ENCODE results near the gene TTYH3.
"Not testable (repeated sequence)": the region's sequence is repeated elsewhere in the genome, so short reads cannot be mapped to it uniquely, and the experiment has no call there.

TTYH3 gene, protein sequence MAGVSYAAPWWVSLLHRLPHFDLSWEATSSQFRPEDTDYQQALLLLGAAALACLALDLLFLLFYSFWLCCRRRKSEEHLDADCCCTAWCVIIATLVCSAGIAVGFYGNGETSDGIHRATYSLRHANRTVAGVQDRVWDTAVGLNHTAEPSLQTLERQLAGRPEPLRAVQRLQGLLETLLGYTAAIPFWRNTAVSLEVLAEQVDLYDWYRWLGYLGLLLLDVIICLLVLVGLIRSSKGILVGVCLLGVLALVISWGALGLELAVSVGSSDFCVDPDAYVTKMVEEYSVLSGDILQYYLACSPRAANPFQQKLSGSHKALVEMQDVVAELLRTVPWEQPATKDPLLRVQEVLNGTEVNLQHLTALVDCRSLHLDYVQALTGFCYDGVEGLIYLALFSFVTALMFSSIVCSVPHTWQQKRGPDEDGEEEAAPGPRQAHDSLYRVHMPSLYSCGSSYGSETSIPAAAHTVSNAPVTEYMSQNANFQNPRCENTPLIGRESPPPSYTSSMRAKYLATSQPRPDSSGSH

GRCh38 chr7:2631946-2632732 is at the start of gene TTYH3:
TTYH3 (plus strand) TSS chr7:2631986; CDS start chr7:2632156, 170 bp downstream.
- DNase-seq, result no peak

GRCh38 chr7:2582006-2582735 is 49.6 kb upstream of the TTYH3 start:
- DNase-seq, result no peak

GRCh38 chr7:2583798-2584580 is 47.8 kb upstream of the TTYH3 start:
- DNase-seq, result no peak

- DNase-seq, result peak; percentile 89
Observed at GRCh38 chr7:2585446-2585845, 46.3 kb upstream of the TTYH3 start.

GRCh38 chr7:2586326-2587020 is 45.3 kb upstream of the TTYH3 start:
- DNase-seq, result no peak

DNA sequence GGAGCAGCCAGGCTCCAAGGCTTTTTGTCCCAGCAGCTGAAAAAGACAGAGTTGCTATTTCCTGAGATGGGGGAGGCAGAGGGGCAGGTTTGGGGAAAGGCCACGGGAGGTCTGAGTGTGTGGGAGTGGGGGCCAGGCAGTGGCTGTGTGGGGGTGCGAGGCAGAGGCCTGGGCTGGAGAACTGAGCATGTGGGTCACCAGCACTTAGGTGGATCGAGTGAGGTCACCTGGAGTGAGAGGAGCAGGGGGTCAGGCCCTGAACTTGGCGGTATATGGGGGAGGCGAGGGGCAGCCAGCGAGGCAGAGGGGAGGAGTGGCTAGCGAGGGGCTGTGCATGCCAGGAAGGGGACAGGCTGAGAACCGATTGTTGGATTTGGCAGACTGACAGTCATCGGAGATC is 44.7 kb upstream of the TTYH3 start:
- no peak for DNase-seq

DNA sequence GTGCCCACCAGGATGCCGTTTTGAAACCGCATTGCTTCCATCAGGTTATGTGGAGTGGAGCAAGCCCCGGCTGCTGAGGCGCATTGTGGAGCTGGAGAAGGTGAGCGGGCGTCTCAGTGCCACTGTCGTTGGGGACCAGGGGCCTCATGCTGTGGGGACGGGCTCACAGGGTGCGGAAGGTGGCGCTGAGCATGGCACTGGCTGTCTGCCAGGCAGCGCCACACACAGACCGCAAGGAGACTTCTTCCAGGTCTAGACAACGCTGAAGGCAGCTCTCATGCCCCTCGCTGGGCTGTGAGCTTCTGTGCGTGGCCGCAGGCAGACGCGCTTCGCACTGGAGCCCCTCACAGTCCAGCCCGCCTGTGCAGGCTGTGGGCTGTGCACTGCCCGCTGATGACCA is 44.0 kb upstream of the TTYH3 start:
- DNase-seq, result no peak

GRCh38 chr7:2589341-2589740 is 42.4 kb upstream of the TTYH3 start:
- DNase-seq, result no peak

GRCh38 chr7:2589941-2590340 is 41.8 kb upstream of the TTYH3 start:
- not testable (repeated sequence) for DNase-seq

DNA sequence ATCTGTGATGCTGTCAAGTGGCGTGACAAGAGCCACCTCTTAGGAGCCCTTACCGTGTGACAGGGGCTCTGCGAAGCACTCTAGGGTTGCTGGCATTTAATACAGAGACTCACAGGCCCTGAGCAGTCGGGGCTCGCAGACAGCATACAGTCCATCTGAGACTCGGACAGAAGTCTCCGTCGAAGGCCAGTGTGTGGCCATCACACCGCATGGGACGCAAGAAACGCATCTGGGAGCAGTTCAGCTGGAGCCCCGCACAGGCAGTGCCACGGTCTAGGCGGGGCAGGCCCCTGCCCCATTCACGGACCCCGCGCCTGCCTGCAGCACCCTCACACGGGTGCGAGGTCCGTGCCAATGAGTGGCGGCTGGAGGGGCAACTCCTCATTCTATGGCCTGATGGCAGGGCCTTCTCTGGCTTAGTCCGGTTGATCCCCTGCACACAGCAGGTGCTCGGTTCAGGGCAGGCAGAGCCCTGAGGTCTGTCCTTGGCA is 39.4 kb upstream of the TTYH3 start:
- DNase-seq, result no peak

DNA sequence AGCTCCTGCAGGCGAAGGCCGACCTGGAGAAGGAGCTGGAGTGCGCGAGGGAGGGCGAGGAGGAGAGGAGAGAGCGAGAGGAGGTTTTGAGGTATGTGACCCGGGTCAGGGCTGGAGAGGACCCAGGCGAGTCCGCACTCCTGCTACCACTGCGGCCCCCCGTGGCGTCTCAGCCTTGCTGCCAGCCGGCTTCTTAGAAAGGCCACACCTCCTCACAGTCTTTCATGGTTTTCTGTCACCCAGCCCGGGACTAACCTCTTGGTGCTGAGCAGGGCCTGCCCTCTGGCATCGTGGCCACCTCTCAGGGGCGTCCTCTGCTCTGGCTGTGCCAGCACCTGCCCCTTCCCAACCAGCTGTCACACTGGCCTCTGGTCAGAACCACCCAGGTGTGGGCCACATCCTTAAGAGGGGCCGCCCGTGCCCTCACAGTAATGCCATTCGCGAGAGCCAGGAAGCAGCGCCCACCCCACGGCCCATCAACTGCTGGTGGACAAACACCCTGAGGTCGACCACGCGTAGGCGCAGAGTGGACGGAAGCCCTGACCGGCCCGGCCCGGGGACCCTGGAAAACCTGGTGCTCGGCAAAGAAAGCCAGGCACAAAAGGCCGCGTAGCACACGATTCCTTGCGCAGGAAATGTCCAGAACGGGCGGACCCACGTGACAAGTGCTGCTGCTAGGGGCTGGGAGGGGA is 38.6 kb upstream of the TTYH3 start:
- no peak for DNase-seq

DNA sequence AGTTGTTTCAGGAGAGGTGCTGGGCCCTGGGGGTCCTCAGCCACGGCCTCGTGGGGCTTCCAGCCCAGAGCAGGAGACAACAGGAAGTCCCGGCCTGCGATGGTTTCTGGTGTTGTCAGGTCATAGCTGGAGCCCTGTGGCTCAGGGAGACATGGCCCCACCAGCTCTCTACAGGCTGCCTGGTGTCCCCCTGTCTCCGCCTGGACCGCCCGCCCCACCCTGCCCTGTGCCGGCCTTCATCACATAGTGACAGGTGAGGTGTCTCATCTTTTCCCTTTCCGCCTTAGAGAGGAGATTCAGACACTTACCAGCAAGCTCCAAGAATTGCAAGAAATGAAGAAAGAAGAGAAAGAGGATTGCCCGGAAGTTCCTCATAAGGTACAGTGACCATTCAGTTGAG is 37.2 kb upstream of the TTYH3 start:
- DNase-seq, result no peak

GRCh38 chr7:2595258-2595860 is 36.4 kb upstream of the TTYH3 start:
- DNase-seq, result no peak

- no peak for DNase-seq
Observed at GRCh38 chr7:2596464-2597272, 35.1 kb upstream of the TTYH3 start.

- DNase-seq, result no peak
Observed at GRCh38 chr7:2597273-2597640, 34.5 kb upstream of the TTYH3 start.

DNA sequence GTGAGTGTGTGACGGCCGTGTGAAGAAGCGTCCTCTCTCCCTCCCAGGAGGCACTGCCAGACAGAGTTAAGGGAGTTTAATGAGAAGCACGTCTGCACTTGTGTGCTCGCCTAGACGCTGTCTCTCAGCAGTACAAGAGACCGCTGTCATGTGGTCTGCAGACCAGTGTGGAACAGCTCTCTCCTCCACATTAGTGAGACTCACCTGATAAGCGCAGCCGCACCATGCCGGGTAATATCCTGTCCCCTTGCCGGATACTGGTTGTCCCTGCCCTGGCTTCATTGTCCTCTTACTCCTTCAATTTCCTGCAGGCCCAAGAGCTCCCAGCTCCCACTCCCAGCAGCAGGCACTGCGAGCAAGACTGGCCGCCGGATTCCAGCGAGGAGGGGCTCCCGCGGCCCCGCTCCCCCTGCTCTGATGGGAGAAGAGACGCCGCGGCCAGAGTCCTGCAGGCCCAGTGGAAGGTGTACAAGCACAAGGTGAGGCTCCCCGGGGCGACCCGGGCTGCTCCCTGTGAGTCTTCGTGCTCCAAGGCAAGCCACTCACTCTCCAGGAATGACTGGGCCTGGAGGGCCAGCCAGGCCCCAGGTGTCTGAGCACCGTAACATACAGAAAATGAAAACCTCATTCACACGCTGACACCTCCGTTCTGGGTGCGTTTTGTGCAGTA is 33.5 kb upstream of the TTYH3 start:
- DNase-seq, result no peak

GRCh38 chr7:2601065-2601464 is 30.7 kb upstream of the TTYH3 start:
- DNase-seq, result no peak

DNA sequence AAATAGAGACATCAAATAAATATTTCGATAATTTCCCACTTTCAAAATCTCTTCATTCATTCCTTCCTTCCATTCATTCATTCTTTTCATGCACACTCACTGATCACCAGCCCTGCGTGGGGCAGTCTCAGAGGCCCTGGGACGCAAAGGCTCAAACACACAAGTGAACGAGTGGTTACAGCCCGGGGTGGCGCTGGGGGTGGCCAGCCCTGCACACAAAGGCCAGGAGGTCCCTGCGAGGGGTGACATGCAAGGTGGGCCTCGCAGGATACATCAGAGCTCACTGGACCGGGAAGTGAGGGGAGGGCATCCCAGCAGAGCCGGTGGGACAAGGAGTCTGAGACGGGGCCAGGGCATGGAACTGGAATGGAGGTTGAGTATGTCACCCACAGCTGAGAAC is 29.9 kb upstream of the TTYH3 start:
- DNase-seq, result no peak

- DNase-seq, result no peak
Observed at GRCh38 chr7:2602406-2603043, 29.3 kb upstream of the TTYH3 start.
